ENCODE results near the gene MYO1B.

GRCh38 chr2:191436368-191437055 lies 191.3 kb downstream of the MYO1B start:
- no peak for TF ChIP-seq EZH2 (IDR thresholded peaks at IDR 0.05; ENCODE audit: low read length)
- TF ChIP-seq CTCF (optimal IDR thresholded peaks at IDR 0.05 in 1 of 3, IDR thresholded peaks at IDR 0.05 in 1 of 3, conservative IDR thresholded peaks at IDR 0.05 in 1 of 3; ENCODE audit: extremely low read depth in 1 of 3, insufficient read depth in 2 of 3, low read length in 3 of 3), result no peak
